ENCODE data around the gene PKNOX2.

PKNOX2 gene

GRCh38 chr11:125262830-125263218 lies 98.3 kb downstream of the PKNOX2 start:
- H3K4me3 ChIP-seq (replicated peaks; ENCODE audit: low read depth, low read length), result no peak overlapping the region
- no peak for DNase-seq (ENCODE audit: extremely low read depth, low read depth)
- TF ChIP-seq CTCF (IDR thresholded peaks at IDR 0.05; ENCODE audit: low read depth, low read length, missing control alignments), result no peak

GRCh38 chr11:125263268-125263790 lies 98.8 kb downstream of the PKNOX2 start:
- DNase-seq (ENCODE audit: extremely low read depth, low read depth), result peak; percentile 98
- no peak for TF ChIP-seq CTCF (IDR thresholded peaks at IDR 0.05; ENCODE audit: low read depth, low read length, missing control alignments)
- H3K4me3 ChIP-seq (replicated peaks; ENCODE audit: low read depth, low read length), result no peak overlapping the region

GRCh38 chr11:125264100-125265022 lies 99.8 kb downstream of the PKNOX2 start:
- H3K4me3 ChIP-seq (replicated peaks; ENCODE audit: low read depth, low read length), result no peak overlapping the region
- DNase-seq (ENCODE audit: extremely low read depth, low read depth), result no peak
- no peak for TF ChIP-seq CTCF (IDR thresholded peaks at IDR 0.05; ENCODE audit: low read depth, low read length, missing control alignments)

- no peak overlapping the region for H3K4me3 ChIP-seq (replicated peaks; ENCODE audit: low read depth, low read length)
- no peak for DNase-seq (ENCODE audit: extremely low read depth, low read depth)
- TF ChIP-seq CTCF (IDR thresholded peaks at IDR 0.05; ENCODE audit: low read depth, low read length, missing control alignments), result no peak
These were observed 103.0 kb downstream of the PKNOX2 start for GRCh38 chr11:125267548-125267947.

- no peak for DNase-seq (ENCODE audit: extremely low read depth, low read depth)
- H3K4me3 ChIP-seq (replicated peaks; ENCODE audit: low read depth, low read length), result no peak overlapping the region
- TF ChIP-seq CTCF (IDR thresholded peaks at IDR 0.05; ENCODE audit: low read depth, low read length, missing control alignments), result no peak
These were observed 104.1 kb downstream of the PKNOX2 start for GRCh38 chr11:125268611-125269010.

GRCh38 chr11:125270106-125270505 lies 105.6 kb downstream of the PKNOX2 start:
- DNase-seq (ENCODE audit: extremely low read depth, low read depth), result no peak
- H3K4me3 ChIP-seq (replicated peaks; ENCODE audit: low read depth, low read length), result no peak overlapping the region
- no peak for TF ChIP-seq CTCF (IDR thresholded peaks at IDR 0.05; ENCODE audit: low read depth, low read length, missing control alignments)

Data from HFF-Myc (cell line).